Left colon (tissue), 2 donors: ENCODE data around the gene PLCH1. TPM values are rescaled to one million over a fixed set of nuclear protein-coding genes. Genes with fewer than 3 reads are reported as not detected.
A peak's percentile ranks its signal among the peaks of the same experiment; 100 is the strongest.
"Not testable (repeated sequence)": the region's sequence is repeated elsewhere in the genome, so short reads cannot be mapped to it uniquely, and the experiment has no call there.

ENCODE experiments used
- ATAC-seq: fragments of 200-7000 bp; cut with Tn5 transposase; one replicate; pipeline ENCODE4 v1.9.1; 2020; ENCODE audit warnings: mild to moderate bottlenecking, moderate library complexity
- DNase-seq, 2 donors: peaks; one replicate each; pipeline ENCODE4 v3.0.0-alpha.2; 2020
- intact Hi-C, 2 donors: fragments of 100-400 bp; cut with DNase I in 1 of 2; cut with micrococcal nuclease in 1 of 2; formaldehyde crosslinking; loops; one replicate each; pipeline versions ENCODE4 v1.11.2 to v1.14.0; 2022; cut with DNase I, micrococcal nuclease
- total RNA-seq, 2 donors: library from RNA; stranded (reverse); fragmentation: NEBNext Ultra II Directional; extraction: Animal tissue kit (Norgen Biotek cat#: 25700); gene quantifications; one replicate each; pipeline ENCODE4 v1.2.1, GENCODE V29; 2021
- donor health status: DM: no; HTN: no; CAD: no.
- donor health status: DM: yes; HTN: yes; CAD: no.

Gene PLCH1
- total RNA-seq, 2 donors from 2014 or later, result 7.1 to 8.5 TPM

- intact Hi-C loops, ATAC-seq: not testable (repeated sequence)
Observed at GRCh38 chr3:155622647-155623046, 122.2 kb downstream of the PLCH1 start.

GRCh38 chr3:155620552-155620951 is 124.3 kb downstream of the PLCH1 start:
- intact Hi-C loops, DNase-seq, ATAC-seq: not testable (repeated sequence)

More at GRCh38 chr3:155622647-155623046, 122.2 kb downstream of the PLCH1 start:
- DNase-seq, result not testable (repeated sequence)

GRCh38 chr3:155619118-155619915 is 125.6 kb downstream of the PLCH1 start:
- intact Hi-C loops, result no loop called here
- ATAC-seq (peak; percentile 56), DNase-seq (no peak)

GRCh38 chr3:155618543-155618942 is 126.3 kb downstream of the PLCH1 start:
- no peak for ATAC-seq
- no peak for DNase-seq
- intact Hi-C loops, result no loop called here

GRCh38 chr3:155617346-155617925 is 127.4 kb downstream of the PLCH1 start:
- no peak for ATAC-seq
- intact Hi-C loops, result no loop called here

GRCh38 chr3:155615141-155615540 is 129.7 kb downstream of the PLCH1 start:
- ATAC-seq, DNase-seq, intact Hi-C loops: not testable (repeated sequence)

More at GRCh38 chr3:155617346-155617925, 127.4 kb downstream of the PLCH1 start:
- DNase-seq, result no peak

- DNase-seq, ATAC-seq, intact Hi-C loops: not testable (repeated sequence)
Observed at GRCh38 chr3:155614410-155614809, 130.5 kb downstream of the PLCH1 start.

- no peak for DNase-seq
- no peak for ATAC-seq
- intact Hi-C loops, result no loop called here
Observed at GRCh38 chr3:155611456-155611855, 133.4 kb downstream of the PLCH1 start.

- ATAC-seq (no peak), DNase-seq (no peak)
- intact Hi-C loops, result no loop called here
Observed at GRCh38 chr3:155609586-155609985, 135.3 kb downstream of the PLCH1 start.

- ATAC-seq (no peak), DNase-seq (no peak)
- intact Hi-C loops, result no loop called here
Observed at GRCh38 chr3:155608228-155608920, 136.5 kb downstream of the PLCH1 start.

GRCh38 chr3:155607761-155608160 is 137.1 kb downstream of the PLCH1 start:
- ATAC-seq (no peak), DNase-seq (no peak)
- intact Hi-C loops, result no loop called here

- intact Hi-C loops, result no loop called here
- DNase-seq (no peak), ATAC-seq (no peak)
Observed at GRCh38 chr3:155605571-155605970, 139.3 kb downstream of the PLCH1 start.

- DNase-seq, result no peak
- intact Hi-C loops, result no loop called here
- ATAC-seq, result no peak
Observed at GRCh38 chr3:155604967-155605366, 139.9 kb downstream of the PLCH1 start.

GRCh38 chr3:155604126-155604525 is 140.7 kb downstream of the PLCH1 start:
- intact Hi-C loops, result no loop called here
- DNase-seq, result no peak
- ATAC-seq, result no peak

- ATAC-seq, result no peak
- intact Hi-C loops, result no loop called here
- no peak for DNase-seq
Observed at GRCh38 chr3:155603302-155603701, 141.6 kb downstream of the PLCH1 start.

GRCh38 chr3:155602307-155602706 is 142.6 kb downstream of the PLCH1 start:
- DNase-seq (no peak), ATAC-seq (no peak)
- intact Hi-C loops, result no loop called here

GRCh38 chr3:155598671-155599070 is 146.2 kb downstream of the PLCH1 start:
- DNase-seq (no peak), ATAC-seq (no peak)
- intact Hi-C loops, result no loop called here

- no peak for DNase-seq
- ATAC-seq, result no peak
- intact Hi-C loops, result no loop called here
Observed at GRCh38 chr3:155596615-155597014, 148.3 kb downstream of the PLCH1 start.

- intact Hi-C loops, result no loop called here
- ATAC-seq, result peak; percentile 67
- DNase-seq, result no peak
Observed at GRCh38 chr3:155595371-155595770, 149.5 kb downstream of the PLCH1 start.
